ENCODE measurements around the gene MREG.

DNA sequence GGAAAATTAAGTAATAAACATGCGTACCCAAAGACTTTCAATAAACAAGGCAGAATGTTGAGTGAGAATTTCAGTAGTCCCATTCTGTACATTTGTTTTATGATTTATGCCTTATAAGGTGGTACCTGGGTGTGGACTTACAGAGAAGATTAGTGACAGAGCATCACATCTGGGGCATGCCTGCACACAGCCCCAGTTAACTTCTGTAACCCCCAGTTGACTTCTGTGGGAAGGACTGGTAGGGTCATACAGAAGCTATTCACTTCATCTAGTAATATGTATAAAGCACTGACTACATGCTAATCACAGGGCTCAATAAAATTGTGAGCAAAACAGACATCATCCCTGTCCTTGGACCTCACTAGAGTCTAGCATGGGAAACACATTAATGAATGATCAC, 16.1 kb downstream of the MREG start:
- TF ChIP-seq CTCF (IDR thresholded peaks at IDR 0.05) (no peak), POLR2A (IDR thresholded peaks at IDR 0.05) (no peak), EP300 (IDR thresholded peaks at IDR 0.05) (no peak)
